Retinal pigment epithelial cell (primary cell): ENCODE results near the gene MROH7.

Experiments
- DNase-seq: peaks from one replicate; pipeline ENCODE4 v3.0.0-alpha.2; 2010; ENCODE audit warnings: low read depth
- H3K4me3 ChIP-seq: 2 replicates; pipeline ENCODE4 v1.5.1; 2011; ENCODE audit warnings: mild to moderate bottlenecking, low read length, control low read depth, moderate library complexity
- CTCF ChIP-seq: conservative IDR thresholded peaks from 2 replicates; pipeline ENCODE4 v1.5.1; 2011; ENCODE audit warnings: low read depth, low read length, control low read depth, inconsistent platforms

Gene MROH7

GRCh38 chr1:54708385-54708784, 66.8 kb downstream of the MROH7 start:
- no peak for DNase-seq
- TF ChIP-seq CTCF, result no peak
- H3K4me3 ChIP-seq, result no peak overlapping the region

DNA sequence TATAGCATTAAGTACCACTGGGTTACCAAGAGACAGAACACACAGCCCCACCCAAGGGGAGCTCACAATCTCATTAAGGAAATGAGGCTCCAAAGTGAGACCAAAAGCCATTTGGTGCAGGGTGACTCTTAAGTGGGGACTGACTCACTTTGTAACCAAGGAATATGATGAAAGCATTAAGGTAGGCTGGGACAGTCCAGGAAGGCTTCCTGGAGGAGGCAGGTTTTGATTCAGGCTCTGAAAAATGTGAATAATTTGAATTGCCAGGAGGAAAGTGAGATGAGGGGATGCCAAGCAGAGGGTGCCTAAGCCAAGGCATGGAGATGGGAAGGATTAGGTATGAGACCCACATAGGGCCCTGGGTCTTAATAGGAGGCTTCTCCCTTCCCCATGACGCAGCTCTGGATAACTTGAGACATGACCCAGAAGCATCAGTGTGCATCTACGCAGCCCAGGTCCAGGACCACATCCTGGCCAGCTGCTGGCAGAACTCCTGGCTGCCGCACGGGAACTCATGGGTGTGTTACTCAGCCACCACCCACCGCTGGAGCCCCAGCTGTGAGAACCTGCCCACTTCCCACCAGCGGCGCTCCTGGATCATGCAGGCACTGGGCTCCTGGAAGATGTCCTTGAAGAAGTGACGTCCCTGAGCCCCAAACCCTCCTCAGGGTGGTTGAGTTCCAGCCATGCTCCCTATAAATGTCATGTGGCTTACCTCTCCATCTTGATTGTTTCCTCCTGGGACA, 68.1 kb downstream of the MROH7 start:
- no peak overlapping the region for H3K4me3 ChIP-seq
- TF ChIP-seq CTCF, result no peak
- DNase-seq, result no peak

DNA sequence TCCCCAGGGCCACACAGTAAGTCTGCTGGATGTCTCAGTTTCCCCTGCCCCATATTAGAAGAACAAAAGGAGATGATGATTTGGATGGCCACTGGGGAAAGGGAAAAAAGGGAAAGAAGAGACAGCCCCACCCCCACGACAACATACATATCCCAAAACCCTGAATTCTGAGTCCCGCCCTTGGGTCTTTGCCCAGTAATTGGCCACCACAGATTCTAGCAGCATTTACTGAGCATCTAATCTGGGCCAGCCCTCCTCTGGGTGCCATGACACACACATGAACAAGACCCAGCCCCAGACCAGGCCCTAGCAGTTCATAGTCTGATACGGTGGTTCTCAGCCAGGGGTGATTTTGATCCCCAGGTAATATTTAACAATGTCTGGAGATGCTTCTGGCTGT, 68.8 kb downstream of the MROH7 start:
- no peak for TF ChIP-seq CTCF
- no peak for DNase-seq
- no peak overlapping the region for H3K4me3 ChIP-seq

DNA sequence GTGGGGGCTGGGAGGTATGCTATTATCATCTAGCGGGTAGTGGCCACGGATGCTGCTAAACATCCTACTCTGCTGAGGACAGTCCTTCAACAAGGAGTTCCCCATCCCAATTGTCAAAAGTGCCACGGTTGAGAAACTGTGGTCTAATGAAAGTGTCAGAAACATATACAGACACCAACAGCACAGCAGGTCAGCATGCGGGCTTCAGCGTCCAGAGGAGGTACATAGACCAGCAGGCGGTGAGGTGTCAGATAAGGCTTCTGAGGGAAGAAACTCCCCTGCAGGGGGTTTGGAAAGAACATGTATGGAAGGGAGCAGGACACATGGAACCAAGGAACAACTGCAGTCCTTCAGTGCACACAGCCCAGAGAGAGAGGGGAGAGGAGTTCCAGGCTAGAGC, 69.3 kb downstream of the MROH7 start:
- TF ChIP-seq CTCF, result no peak
- no peak overlapping the region for H3K4me3 ChIP-seq
- no peak for DNase-seq

GRCh38 chr1:54711536-54711935, 70.0 kb downstream of the MROH7 start:
- H3K4me3 ChIP-seq, result no peak overlapping the region
- no peak for TF ChIP-seq CTCF
- no peak for DNase-seq

DNA sequence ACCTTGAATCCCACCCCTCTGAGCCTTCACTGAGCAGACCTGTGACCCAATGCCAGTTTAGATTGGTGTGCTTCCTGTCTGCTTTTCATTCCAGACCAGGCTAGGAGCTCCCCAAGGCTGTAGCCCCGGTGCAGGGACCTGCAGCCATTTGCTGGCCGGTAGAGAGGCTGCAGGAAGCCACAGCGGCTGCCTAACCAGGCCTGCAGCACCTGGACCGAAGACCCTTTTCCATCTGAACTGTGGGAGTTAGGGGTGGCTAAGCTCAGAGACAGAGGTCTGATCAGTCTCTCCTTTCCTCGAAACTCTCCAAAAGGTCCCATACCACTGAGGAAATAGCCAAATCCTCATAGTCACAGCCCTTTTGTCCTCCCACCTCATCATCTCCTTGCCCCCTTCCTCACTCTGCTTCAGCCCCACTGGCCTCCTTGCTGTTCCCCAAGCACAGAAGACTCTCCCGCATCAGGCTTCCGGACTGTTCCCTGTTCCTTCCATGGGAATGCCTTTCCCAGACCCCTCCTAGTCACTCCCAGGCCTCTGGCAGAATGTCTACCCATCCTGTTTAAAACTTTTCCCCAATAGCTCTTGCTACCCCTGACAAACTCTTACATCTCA, 73.4 kb downstream of the MROH7 start:
- H3K4me3 ChIP-seq, result peak overlapping the region; percentile 91
- no peak for TF ChIP-seq CTCF
- no peak for DNase-seq
